K562 (cell line): ENCODE results near the gene TUT1. TPM values are rescaled to one million over a fixed set of nuclear protein-coding genes. Genes with fewer than 3 reads are reported as not detected.
A peak's percentile ranks its signal among the peaks of the same experiment; 100 is the strongest.

ENCODE experiments used
- CBX2 ChIP-seq: fragments of 200-600 bp; sonication (generic); IDR thresholded peaks from one replicate; pipeline ENCODE4 v1.6.1; 2012; ENCODE audit warnings: mild to moderate bottlenecking, low read length, inconsistent platforms; ENCODE audit not compliant: insufficient read depth, poor library complexity, severe bottlenecking
- DEAF1 ChIP-seq: fragments of 450-650 bp; formaldehyde crosslinking; IDR thresholded peaks from 2 replicates; pipeline ENCODE4 v1.4.0; 2020; ENCODE audit warnings: mild to moderate bottlenecking, moderate library complexity
- FOS ChIP-seq: IDR thresholded peaks from 3 replicates; pipeline ENCODE4 v1.6.1; 2011; ENCODE audit not compliant: insufficient read length; ENCODE audit errors: extremely low read depth
- GABPB1 ChIP-seq: sonication (generic); formaldehyde crosslinking; IDR thresholded peaks from 2 replicates; pipeline ENCODE4 v1.8.0; 2022; ENCODE audit warnings: mild to moderate bottlenecking, missing genetic modification reagents
- L3MBTL2 ChIP-seq: fragments of 450-650 bp; IDR thresholded peaks from 2 replicates; pipeline ENCODE4 v1.6.1; 2016; ENCODE audit warnings: mild to moderate bottlenecking, moderate library complexity
- NFYB ChIP-seq: IDR thresholded peaks from 2 replicates; pipeline ENCODE4 v1.6.1; 2011; ENCODE audit warnings: mild to moderate bottlenecking, moderate library complexity; ENCODE audit not compliant: insufficient read length; ENCODE audit errors: extremely low read depth
- SMAD4 ChIP-seq: fragments of 250-450 bp; sonication (Bioruptor Pico); conservative IDR thresholded peaks from 2 replicates; pipeline ENCODE4 v1.8.0; 2021; ENCODE audit warnings: inconsistent platforms, mild to moderate bottlenecking, moderate library complexity
- STAG1 ChIP-seq: sonication (generic); formaldehyde crosslinking; IDR thresholded peaks from 2 replicates; pipeline ENCODE4 v1.5.0; 2020; ENCODE audit warnings: missing genetic modification reagents, borderline replicate concordance
- VEZF1 ChIP-seq: fragments of 200-800 bp; sonication (Bioruptor generic); IDR thresholded peaks from 2 replicates; pipeline ENCODE4 v1.6.1; 2017; ENCODE audit warnings: missing genetic modification characterization, missing compliant biosample characterization
- ZBTB17 ChIP-seq: fragments of 450-650 bp; formaldehyde crosslinking; IDR thresholded peaks from 2 replicates; pipeline ENCODE4 v1.4.0; 2020; ENCODE audit warnings: mild to moderate bottlenecking
- ZNF253 ChIP-seq: fragments of 250-450 bp; sonication (Bioruptor Pico); conservative IDR thresholded peaks from 2 replicates; pipeline ENCODE4 v1.6.1; 2021; ENCODE audit warnings: mild to moderate bottlenecking
- ZNF766 ChIP-seq: fragments of 200-800 bp; sonication (Bioruptor generic); conservative IDR thresholded peaks from 2 replicates; pipeline ENCODE4 v1.6.1; 2016; ENCODE audit warnings: missing genetic modification characterization, missing compliant biosample characterization
- polyA plus RNA-seq, 8 experiments: library from polyadenylated mRNA; depleted of rRNA in 4 of 8; stranded (reverse) in 5 of 8; unstranded in 3 of 8; fragments of >200 nt; fragmentation: Nextera tagmentation in 2 of 8; fragmentation: Illumina TruSeq in 1 of 8; extraction: Ambion mirVana in 2 of 8; extraction: Trizol in 1 of 8; gene quantifications; 2 replicates each; pipeline versions ENCODE4 v1.2.1 to v1.2.3, GENCODE V29; 2011 to 2014; ENCODE audit warnings: inconsistent platforms in 1 of 8, missing spikeins in 1 of 8
- total RNA-seq, 7 experiments: library from RNA; depleted of rRNA in 6 of 7; stranded (reverse); fragments of >200 nt in 6 of 7; fragmentation: Illumina TruSeq in 2 of 7; extraction: Trizol in 2 of 7; gene quantifications; 2 replicates each; pipeline versions ENCODE4 v1.2.1 to v1.2.3, GENCODE V29; 2011 to 2021; ENCODE audit warnings: low replicate concordance in 1 of 7
- TF ChIP-seq, protein P1 (sequence below), 2 experiments: fragments of 450-650 bp; formaldehyde crosslinking in 1 of 2; IDR thresholded peaks; 2 replicates each; pipeline versions ENCODE4 v1.4.0 to v1.6.1; 2014 to 2020; ENCODE audit warnings: mild to moderate bottlenecking in 2 of 2, borderline replicate concordance in 1 of 2, low read depth in 1 of 2
- TF ChIP-seq, protein P2 (sequence below): fragments of 450-650 bp; IDR thresholded peaks from 2 replicates; pipeline ENCODE4 v1.6.1; 2018; ENCODE audit warnings: mild to moderate bottlenecking, low read depth; ENCODE audit not compliant: partially characterized antibody

TUT1 gene
- total and polyA plus RNA-seq, 9 of the 15 experiments (the other 6 are each of a cell fraction or from before 2014, with no cell fraction given): 0.66 to 44.3 (median 15.7) TPM

DNA sequence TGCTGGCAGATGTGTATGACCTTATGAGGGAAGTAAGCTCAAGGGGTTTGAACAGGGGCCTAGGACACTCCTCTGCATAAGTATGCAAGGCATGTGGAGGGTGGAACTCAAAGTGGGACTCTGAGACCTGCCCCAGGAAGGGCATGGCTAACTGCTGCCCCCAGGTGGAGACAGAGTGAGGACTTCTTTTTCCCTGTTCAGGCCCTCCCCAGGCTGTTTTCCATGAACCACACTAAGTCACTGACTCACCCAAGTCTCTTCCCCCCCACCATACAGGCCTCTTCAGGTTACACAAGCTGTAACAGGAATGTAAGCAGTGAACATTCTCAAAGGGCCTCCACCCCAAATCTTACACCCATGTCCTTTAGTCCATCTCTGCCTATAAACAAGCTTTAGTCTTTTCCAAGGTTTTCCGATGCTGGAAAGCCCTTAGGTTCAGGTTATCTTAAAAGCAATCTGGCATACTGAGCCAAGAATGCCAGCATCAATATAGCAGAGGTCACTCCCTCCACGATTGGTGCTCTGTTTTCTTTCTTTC, 30.7 kb downstream of the TUT1 start (continued):
- TF ChIP-seq, protein P1, sequence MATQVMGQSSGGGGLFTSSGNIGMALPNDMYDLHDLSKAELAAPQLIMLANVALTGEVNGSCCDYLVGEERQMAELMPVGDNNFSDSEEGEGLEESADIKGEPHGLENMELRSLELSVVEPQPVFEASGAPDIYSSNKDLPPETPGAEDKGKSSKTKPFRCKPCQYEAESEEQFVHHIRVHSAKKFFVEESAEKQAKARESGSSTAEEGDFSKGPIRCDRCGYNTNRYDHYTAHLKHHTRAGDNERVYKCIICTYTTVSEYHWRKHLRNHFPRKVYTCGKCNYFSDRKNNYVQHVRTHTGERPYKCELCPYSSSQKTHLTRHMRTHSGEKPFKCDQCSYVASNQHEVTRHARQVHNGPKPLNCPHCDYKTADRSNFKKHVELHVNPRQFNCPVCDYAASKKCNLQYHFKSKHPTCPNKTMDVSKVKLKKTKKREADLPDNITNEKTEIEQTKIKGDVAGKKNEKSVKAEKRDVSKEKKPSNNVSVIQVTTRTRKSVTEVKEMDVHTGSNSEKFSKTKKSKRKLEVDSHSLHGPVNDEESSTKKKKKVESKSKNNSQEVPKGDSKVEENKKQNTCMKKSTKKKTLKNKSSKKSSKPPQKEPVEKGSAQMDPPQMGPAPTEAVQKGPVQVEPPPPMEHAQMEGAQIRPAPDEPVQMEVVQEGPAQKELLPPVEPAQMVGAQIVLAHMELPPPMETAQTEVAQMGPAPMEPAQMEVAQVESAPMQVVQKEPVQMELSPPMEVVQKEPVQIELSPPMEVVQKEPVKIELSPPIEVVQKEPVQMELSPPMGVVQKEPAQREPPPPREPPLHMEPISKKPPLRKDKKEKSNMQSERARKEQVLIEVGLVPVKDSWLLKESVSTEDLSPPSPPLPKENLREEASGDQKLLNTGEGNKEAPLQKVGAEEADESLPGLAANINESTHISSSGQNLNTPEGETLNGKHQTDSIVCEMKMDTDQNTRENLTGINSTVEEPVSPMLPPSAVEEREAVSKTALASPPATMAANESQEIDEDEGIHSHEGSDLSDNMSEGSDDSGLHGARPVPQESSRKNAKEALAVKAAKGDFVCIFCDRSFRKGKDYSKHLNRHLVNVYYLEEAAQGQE (IDR thresholded peaks at IDR 0.05; ENCODE audit: borderline replicate concordance): peak; percentile 93
- TF ChIP-seq, protein P1 (CRISPR knock-in tag; IDR thresholded peaks at IDR 0.05; ENCODE audit: low read depth): no peak
- TF ChIP-seq ZBTB17 (CRISPR knock-in tag): no peak
- no peak for TF ChIP-seq CBX2
- peak; percentile 46; the same call in 1 of the 2 replicates for TF ChIP-seq GABPB1
- TF ChIP-seq ZNF253 (CRISPR knock-in tag): no peak
- TF ChIP-seq ZNF766: no peak
- peak; percentile 91 for TF ChIP-seq DEAF1 (CRISPR knock-in tag)
- peak; percentile 52; the same call in 1 of the 2 replicates for TF ChIP-seq STAG1 (CRISPR knock-in tag)
- peak; percentile 51 for TF ChIP-seq L3MBTL2
- no peak for TF ChIP-seq SMAD4 (CRISPR knock-in tag)
- no peak for TF ChIP-seq FOS
- peak; percentile 77 for TF ChIP-seq VEZF1 (CRISPR knock-in tag)
- TF ChIP-seq, protein P2, sequence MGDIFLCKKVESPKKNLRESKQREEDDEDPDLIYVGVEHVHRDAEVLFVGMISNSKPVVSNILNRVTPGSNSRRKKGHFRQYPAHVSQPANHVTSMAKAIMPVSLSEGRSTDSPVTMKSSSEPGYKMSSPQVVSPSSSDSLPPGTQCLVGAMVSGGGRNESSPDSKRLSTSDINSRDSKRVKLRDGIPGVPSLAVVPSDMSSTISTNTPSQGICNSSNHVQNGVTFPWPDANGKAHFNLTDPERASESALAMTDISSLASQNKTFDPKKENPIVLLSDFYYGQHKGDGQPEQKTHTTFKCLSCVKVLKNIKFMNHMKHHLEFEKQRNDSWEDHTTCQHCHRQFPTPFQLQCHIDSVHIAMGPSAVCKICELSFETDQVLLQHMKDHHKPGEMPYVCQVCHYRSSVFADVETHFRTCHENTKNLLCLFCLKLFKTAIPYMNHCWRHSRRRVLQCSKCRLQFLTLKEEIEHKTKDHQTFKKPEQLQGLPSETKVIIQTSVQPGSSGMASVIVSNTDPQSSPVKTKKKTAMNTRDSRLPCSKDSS: no peak
- TF ChIP-seq NFYB: no peak
